ENCODE results near the gene ORM2. TPM values are rescaled to one million over a fixed set of nuclear protein-coding genes. Genes with fewer than 3 reads are reported as not detected.

Gene ORM2
- total RNA-seq, 1 experiment from 2014 or later = not detected

DNA sequence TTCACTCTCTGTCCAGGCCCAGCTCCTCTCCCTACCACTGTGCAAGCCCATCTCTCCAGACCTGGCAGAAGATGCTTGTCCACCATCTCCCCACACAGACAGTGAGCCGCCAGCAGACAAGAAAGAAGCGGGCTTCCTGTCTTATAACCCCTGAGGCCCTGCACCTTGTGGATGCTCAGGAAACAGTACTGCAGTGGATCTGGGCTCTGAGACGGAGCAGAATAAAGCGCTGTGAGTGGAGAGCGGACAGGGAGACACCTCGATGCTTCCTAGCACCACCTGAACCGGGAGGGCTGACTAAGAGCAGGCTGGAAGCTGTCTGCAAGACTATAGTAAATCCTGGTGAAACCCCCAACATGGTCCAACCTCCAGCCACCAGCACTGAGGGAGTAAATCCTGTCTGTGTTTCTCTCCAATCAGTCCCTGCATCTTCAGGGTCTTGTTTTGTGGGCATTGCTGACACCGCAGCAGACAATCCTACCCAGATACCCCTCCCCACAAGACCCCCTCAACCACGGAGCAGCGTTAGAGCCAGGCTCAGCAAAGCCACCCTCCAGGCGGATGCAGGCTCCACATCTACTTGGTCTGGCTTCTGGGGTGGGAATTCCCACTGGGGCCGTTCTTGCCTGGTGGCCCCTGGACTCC is 18.7 kb downstream of the ORM2 start:
- DNase-seq (ENCODE audit: low read depth) = no peak

GRCh38 chr9:114348906-114349482 is 19.3 kb downstream of the ORM2 start:
- peak; percentile 98 for DNase-seq (ENCODE audit: low read depth)

GRCh38 chr9:114349713-114350480 is 20.2 kb downstream of the ORM2 start:
- no peak for DNase-seq (ENCODE audit: low read depth)

DNA sequence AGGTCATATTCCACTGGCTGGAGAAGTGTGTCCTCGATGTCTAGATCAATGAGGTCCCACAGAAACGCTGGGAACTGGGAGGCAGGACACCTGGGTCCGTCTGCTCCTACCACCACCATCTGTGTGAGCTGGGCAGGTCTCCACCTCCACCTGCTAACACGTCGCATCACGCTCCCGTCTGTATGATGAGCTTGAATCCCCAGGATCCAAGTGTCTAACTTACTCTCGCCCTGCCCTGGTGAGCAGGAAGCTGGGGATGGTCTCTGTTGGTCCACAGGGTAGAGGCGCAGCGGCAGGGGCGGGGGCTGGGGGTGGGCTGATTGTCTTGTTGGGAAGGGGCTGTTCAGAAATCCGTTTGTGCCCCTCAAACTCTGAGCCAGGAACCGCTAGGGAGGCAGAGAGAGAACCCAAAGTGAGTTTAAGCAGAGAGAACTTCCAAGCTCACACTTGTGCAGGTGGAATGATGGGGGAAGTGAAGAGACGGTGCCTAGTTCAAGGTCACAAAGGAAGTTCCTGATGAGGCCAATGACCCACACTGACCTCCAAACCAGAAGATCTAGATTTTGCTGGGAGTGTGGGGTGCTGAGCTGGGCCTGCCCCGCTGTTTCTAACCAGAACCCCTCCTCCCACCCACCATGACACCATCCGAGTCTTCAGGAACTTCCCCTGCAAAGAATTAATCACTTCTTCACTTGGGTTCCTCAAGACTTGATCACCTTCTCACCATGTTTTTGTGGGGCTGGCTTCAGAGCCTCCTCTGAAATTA is 21.1 kb downstream of the ORM2 start:
- no peak for DNase-seq (ENCODE audit: low read depth)

- no peak for DNase-seq (ENCODE audit: low read depth)
Observed at GRCh38 chr9:114351932-114352331, 22.3 kb downstream of the ORM2 start.

GRCh38 chr9:114355821-114356220 is 26.2 kb downstream of the ORM2 start:
- no peak for DNase-seq (ENCODE audit: low read depth)

DNA sequence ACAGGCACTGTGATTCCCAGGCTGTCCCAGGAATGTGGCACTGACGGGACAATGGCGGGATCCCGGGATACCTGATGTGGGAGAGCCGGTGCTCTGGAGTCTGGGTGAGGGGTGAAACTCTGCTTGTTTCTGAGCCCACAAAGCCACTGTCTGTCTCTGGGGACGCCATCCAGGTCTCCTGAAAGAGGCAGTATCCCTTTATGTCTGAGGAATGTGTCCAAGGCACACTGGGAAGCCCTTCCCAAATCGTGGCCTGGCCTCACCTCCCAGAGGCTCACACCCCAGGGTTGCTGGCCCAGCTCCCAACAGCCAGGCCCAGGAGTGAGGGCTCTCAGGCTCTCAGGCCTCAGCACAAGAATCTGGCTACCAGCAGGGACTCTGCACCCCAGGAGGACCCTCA is 27.1 kb downstream of the ORM2 start:
- no peak for DNase-seq (ENCODE audit: low read depth)

DNA sequence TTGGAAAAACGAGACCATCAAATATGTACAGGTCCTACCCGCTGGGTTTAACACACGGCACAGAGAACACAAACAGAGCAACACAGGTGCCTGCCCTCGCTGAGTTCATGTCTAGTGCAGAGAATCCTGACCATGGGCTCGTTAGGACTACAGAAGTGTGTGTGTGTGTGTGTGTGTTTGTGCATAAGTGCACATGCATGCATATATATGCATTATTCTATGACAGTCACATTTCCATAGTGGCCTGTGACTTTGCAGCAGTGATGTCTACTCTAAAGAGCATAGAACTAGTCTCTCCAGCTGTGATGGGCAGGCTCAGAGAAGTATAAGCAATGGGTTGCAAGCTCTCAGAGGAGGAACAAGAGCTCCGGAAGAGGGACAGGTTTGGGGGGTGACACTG is 27.7 kb downstream of the ORM2 start:
- no peak for DNase-seq (ENCODE audit: low read depth)

DNA sequence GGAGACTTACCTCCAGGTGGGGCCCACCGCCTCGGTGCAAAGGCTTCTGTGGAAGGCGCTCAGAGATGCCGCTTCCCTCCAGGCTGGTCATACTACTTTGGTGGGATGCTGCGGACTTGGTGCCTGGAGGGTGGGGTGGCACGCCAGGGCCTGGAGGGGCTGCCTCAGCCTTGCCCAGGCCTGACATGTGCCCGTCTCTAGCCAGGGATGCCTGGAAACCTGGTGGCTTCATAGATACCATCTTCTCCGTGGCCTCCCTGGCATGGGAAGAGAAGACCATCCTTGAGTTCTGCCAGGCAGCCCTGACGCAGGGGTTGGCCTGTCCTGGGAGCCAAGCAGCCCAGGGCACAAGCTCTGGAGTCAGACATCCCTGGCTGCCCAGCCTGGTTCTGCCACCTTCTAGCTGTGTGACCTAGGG is 28.3 kb downstream of the ORM2 start:
- no peak for DNase-seq (ENCODE audit: low read depth)

- DNase-seq (ENCODE audit: low read depth) = no peak
Observed at GRCh38 chr9:114359801-114360200, 30.1 kb downstream of the ORM2 start.

DNA sequence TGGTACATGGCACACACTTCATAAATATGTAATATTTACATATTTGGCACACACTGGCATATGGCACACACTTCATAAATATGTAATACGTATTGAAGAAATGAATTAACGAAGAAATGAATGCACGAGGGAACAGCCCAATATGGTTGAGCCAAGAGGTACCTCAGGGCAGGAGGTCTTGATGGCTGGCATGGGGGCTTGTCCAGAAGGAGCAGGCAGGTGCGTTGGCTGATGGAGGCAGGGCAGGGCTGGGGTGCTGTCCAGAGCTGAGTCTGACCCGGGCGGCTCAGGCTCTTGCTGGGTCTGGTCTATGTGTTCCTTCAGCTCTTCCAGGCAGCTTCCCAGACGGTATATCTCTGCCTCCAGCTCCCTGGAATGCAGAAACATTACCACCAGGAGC is 31.9 kb downstream of the ORM2 start:
- DNase-seq (ENCODE audit: low read depth) = no peak

DNA sequence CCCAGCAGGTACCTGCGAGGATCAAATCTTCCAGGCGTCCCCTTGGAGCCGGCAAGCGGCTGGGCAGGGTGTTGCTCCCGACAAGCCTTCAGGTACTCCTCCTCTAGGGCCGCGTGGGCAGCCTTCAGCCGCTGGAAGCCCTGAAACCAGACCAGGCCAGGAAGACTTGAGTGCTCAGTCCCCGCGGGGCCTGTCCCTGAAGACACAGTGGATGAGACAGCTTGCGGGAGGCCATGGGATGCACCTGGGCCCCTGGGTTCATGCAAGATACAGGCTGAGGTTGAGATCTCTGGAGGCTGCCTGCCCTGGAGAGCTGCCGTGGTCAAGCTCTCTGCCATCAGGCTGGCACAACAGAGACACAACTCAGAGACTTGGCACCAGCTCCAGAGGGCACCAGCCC is 32.7 kb downstream of the ORM2 start:
- no peak for DNase-seq (ENCODE audit: low read depth)

DNA sequence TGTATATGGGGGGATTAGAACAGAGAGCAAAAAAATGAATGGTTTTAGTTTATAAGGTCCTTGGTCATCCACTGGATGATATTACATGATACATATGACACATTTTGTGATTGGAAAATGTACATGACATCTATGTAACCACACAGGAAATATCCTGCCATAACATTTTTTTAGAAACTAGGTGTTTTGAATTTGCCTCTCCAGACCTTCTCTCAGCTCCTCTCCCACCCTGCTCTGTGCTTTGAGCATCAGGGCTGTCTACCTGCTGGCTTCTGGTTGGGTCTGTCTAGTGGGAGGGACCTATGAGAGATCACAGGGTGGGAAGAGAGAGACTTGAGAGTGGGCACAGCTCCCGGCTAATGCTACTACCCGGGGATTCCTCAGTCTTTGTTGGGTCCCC is 33.8 kb downstream of the ORM2 start:
- no peak for DNase-seq (ENCODE audit: low read depth)

DNA sequence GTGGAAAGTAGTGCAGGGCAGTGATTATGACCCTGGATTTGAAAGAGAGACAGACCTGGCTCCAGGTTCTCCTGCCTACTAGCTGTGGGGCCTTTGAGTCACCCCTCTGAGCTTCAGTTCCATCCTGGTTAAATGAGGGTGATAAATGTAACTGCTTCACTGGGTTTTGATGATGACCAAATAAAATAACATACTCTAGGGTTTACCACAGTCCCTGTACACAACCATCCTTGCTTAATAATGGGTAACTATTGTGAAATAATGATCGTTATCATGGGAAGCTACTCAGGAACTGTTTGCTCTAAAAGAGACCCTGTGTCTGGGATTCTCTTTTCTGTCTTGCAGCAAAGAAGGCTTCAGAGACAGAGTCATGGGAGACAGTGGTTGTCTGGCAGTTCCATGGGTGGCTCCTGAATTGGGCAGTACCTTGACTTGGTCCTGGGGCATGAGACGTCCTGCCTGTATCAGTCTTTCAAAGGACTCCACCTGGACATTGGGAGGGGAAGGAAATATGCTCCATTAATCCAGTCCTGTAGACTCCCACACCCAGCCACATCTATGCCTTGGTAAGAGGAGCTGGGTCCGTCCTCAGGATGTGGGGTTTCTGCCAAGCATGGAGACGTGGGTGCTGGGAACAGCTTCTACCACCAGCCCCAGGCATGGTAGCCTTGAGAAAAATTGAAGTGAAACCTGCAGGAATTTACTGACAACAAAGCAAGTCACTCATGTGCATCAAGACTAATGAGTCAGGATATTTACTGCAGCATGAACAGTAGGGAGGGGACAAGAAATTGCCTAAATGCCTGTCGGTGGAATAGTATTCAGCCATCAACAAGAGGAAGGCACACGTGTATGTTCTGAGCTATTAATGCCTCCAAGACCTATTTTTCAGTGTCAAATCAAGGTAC is 34.7 kb downstream of the ORM2 start:
- DNase-seq (ENCODE audit: low read depth) = peak; percentile 86

DNA sequence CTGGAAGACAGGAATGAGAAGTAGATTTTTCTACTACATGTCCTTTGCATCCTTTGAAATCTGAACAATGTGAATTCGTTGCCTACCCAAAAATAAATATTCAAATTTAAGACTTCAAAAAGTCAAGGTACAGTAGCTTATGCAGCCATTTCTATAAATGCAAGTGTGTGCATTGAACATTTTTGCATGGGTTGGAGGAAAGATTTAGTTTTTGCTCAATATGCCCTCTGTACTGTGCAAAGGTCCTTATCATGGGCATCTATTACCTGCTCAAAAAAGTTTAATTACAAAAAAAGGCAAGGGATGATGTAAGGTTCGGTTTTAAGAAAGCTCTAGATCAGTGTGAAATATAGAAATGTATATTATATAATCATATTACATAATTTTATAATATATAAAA is 35.5 kb downstream of the ORM2 start:
- DNase-seq (ENCODE audit: low read depth) = no peak

DNA sequence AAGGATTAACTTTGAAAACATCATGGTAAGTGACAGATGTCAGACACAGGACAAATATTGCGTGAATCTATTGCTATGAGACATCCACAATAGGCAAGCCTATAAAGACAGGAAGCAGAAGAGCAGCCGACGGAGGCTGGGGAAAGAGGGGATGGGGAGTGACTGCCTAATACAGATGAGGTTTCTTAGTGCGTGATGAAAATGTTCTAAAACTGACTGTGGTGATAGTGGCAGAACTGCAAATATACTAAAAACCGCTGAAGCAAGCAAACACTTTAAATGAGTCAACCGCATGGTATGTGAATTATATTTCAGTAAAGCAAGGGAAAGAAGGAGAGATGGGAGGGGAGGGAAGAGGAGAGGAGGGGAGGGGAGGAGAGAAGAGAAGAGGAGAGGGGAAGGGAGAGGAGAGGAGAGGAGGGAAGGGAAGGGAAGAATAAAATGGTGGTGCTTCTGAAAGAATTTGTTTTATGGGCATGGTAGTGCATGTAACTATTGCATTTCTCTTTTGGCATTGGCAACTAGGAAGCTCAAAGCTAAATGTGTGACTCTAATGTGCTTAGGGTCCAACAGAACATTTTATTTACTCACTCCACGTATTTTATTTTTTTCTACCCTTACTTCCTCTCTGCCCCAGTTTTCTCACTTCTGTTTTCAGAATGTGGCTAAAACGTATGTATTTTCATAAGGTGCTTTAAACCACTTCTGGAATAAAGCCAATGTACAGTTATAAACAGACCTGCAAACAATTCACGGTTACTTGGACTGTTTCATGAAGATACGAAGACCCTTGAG is 36.9 kb downstream of the ORM2 start:
- peak; percentile 87 for DNase-seq (ENCODE audit: low read depth)

DNA sequence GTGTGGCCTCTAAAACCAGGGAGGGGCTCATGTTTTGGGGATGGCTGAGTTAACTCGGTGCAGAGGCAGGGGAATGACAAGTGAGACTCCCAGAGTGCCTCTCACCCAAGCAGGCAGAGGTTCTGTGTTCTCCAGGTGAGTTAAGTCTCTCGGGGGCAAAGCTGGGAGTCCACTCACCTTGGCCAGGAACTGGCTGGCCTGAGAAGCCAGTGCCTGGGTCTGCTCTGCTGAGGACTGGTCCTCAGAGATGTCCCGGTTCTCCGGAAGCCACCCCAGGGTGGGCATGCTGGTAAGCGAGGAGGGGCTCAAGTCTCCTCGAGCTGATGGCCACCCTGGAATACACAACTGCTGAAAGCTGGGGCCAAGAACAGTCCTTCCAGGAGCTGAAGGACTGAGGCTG is 37.7 kb downstream of the ORM2 start:
- DNase-seq (ENCODE audit: low read depth) = no peak

GRCh38 chr9:114367772-114368569 is 38.3 kb downstream of the ORM2 start:
- DNase-seq (ENCODE audit: low read depth) = no peak

GRCh38 chr9:114369216-114370130 is 39.8 kb downstream of the ORM2 start:
- no peak for DNase-seq (ENCODE audit: low read depth)

Data from RPMI7951 (cell line).